Measurements from ENCODE around the gene LNX1.
"Not testable (repeated sequence)": the region's sequence is repeated elsewhere in the genome, so short reads cannot be mapped to it uniquely, and the experiment has no call there.

The LNX1 gene

DNA sequence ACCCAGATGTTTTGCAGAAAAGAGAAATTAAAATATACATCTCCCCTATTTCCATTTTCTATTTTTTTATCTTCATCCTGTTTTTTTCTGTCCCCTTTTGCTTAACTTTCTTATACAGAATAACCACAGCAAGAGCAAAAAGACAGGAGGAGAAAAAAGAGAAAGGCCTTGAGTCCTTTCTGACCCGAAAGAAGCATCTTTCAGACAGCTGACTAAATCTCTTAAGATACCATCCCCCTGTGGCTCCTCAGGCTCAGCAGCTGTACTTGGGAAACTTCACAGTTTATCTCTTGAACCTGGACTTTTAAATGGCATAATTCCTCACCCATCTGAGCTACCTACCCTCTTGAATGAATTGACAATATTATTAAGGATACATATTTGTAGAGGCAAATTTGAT lies 113.7 kb downstream of the LNX1 start:
- peaks cover 2% of the 10 kb centered on the region for H3K4me1 Mint-ChIP-seq
- H3K27ac Mint-ChIP-seq: no peak overlapping the region
- H3K4me3 Mint-ChIP-seq: no peak overlapping the region
- H3K9me3 Mint-ChIP-seq: no peaks in the 10 kb centered on the region
- ATAC-seq (no peak), DNase-seq (no peak)
- H3K36me3 Mint-ChIP-seq (ENCODE audit: low read depth): no peaks in the 10 kb centered on the region
- peaks cover 10% of the 10 kb centered on the region for H3K27me3 Mint-ChIP-seq

DNA sequence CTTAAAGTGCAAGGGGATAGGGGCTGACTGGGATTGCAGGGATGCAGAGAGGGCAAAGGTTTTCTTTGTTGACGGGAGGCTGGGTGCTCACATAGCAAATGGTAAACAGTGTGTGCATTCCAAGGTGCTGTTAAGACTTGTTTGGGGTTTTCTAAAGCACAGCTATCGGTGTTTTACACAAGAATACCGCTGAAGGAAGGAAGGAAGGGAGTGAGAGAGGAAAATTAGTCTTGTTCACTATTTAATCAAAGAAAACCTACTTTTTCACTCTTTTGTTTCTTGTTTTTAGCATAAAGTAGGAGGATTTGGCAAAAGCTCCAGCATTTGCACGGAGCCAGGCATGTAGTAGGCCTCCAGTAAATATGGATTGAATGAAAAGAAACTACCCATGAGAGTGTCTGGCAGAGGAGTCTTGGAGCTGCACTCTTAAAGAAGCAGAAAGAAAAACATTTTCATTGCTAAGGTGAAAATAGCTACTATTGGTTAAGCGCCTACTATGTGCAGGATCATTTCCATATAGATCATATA lies 114.2 kb downstream of the LNX1 start:
- Mint-ChIP-seq H3K36me3 (ENCODE audit: low read depth) (no peaks in the 10 kb centered on the region), H3K4me3 (no peak overlapping the region), H3K27me3 (peaks cover 9% of the 10 kb centered on the region), H3K27ac (no peak overlapping the region), H3K9me3 (no peaks in the 10 kb centered on the region), H3K4me1 (peaks cover 2% of the 10 kb centered on the region)
- DNase-seq: no peak
- no peak for ATAC-seq

DNA sequence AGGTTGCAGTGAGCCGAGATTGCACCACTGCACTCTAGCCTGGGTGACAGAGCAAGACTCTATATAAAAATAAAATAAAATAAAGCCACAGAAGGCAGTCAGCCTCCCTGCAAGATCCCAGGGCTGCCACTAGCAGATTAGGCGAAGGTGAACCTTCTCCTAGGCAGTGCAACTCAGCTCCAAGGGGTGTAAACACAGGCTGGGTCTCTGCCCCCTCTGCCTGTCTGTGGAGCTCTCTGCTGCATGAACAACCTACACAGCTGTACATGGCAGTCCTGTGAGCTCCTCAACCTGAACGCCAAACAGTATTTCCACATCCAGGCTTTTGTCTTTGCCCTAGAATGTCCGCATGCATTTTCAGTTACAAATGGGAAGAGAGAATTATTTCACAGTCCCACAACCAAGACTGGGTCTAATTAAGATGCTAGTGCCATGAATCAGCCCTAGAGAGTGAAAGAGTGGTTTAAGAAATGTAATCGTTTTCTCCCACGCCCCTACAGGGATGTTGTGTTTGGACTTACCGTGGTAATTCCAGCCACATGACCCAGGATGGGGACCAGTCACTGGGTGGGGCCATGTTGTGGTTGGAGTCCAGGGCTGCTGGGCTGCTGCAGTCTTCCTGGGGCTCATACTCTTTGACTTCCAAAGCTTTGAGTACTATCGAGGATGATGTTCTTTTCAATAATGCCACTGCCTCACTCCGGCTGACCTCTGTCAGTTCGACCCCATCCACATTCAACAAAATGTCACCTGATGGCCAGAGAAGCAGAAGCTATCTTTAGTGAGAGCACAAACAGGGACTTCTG lies 114.9 kb downstream of the LNX1 start:
- Mint-ChIP-seq H3K27me3 (peaks cover 6% of the 10 kb centered on the region), H3K27ac (no peak overlapping the region), H3K36me3 (ENCODE audit: low read depth) (no peaks in the 10 kb centered on the region), H3K9me3 (no peaks in the 10 kb centered on the region), H3K4me3 (no peak overlapping the region), H3K4me1 (peaks cover 2% of the 10 kb centered on the region)
- no peak for ATAC-seq
- DNase-seq: no peak

DNA sequence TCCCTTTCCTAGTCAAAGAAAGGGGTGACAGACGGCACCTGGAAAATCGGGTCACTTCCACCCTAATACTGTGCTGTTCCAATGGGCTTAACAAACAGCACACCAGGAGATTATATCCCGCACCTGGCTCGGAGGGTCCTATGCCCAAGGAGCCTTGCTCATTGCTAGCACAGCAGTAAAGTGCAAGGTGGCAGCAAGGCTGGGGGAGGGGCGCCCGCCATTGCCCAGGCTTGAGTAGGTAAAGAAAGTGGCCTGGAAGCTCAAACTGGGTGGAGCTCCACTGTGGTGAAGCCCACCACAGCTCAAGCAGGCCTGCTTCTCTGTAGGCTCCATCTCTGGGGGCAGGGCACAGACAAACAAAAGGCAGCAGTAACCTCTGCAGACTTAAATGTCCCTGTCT lies 124.7 kb downstream of the LNX1 start:
- not testable (repeated sequence) for H3K4me1 Mint-ChIP-seq, DNase-seq, H3K27me3 Mint-ChIP-seq, H3K4me3 Mint-ChIP-seq, ATAC-seq, H3K27ac Mint-ChIP-seq
- peaks cover 12% of the 10 kb centered on the region for H3K9me3 Mint-ChIP-seq
- H3K36me3 Mint-ChIP-seq (ENCODE audit: low read depth): peaks cover 11% of the 10 kb centered on the region

DNA sequence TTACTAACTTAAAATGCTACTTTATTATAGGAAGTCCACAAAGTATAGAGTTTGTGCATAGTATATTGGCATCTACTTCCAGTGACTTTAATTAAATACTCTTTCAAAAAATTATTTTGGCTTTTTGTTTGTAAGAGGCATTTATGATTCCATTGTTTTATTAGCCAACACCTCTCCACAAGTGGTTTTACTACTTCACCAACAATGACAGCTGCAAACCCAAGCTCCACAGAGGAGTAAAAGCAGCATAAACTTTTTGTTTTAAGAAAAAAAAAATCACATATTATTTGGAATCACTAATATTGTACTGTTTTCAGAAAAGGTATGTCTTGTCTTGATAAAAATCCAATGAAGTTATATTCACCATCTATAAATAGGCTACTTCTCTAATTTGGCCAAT lies 125.4 kb downstream of the LNX1 start:
- DNase-seq: no peak
- peaks cover 17% of the 10 kb centered on the region for H3K36me3 Mint-ChIP-seq (ENCODE audit: low read depth)
- H3K27me3 Mint-ChIP-seq: no peaks in the 10 kb centered on the region
- no peak overlapping the region for H3K4me3 Mint-ChIP-seq
- no peak overlapping the region for H3K27ac Mint-ChIP-seq
- no peak for ATAC-seq
- H3K4me1 Mint-ChIP-seq: no peaks in the 10 kb centered on the region
- peaks cover 12% of the 10 kb centered on the region for H3K9me3 Mint-ChIP-seq

DNA sequence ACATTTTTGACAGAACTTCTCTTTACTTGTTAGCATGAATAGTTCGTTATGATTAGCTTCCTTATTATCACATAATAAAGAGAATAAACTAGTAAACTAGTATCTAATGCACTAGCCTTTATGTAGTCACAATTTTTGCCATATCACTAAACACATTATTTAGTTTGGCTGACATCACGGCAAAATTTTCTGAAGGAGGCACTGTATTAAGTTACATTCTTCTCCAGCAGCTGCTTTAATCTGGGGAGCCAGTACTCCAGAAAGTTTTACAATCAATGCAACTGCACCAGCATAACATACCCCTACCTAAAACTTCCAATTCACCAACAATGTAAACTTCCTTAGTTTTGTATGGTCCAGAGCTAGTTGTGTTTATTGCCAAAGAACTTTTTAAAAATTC lies 126.0 kb downstream of the LNX1 start:
- no peak for ATAC-seq
- peaks cover 12% of the 10 kb centered on the region for H3K9me3 Mint-ChIP-seq

DNA sequence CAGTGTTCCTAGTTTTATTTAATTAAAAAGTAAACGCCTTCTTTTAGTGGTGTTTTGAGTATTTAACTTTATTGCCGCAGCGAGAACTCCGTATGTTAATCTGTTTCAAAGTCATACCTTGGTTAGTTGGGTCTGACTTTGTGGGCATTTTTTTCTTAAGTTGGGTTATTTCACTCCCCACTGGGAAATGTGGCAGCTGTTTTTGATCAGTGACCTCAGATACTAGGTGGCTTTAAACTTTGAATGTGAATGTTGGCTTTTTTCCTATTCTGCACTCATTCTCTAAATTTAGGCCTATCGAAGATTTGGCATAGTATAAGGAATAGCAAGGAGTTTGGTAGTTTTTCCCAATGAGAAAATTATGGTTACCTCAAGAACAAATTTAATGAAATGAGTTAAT lies 127.9 kb downstream of the LNX1 start:
- peaks cover 7% of the 10 kb centered on the region for H3K9me3 Mint-ChIP-seq
- no peaks in the 10 kb centered on the region for H3K27me3 Mint-ChIP-seq
- ATAC-seq (no peak), DNase-seq (no peak)
- H3K36me3 Mint-ChIP-seq (ENCODE audit: low read depth): peaks cover 33% of the 10 kb centered on the region
- no peaks in the 10 kb centered on the region for H3K4me1 Mint-ChIP-seq
- H3K4me3 Mint-ChIP-seq: no peak overlapping the region
- no peak overlapping the region for H3K27ac Mint-ChIP-seq

More for the DNA sequence above, 126.0 kb downstream of the LNX1 start:
- H3K27ac Mint-ChIP-seq: no peak overlapping the region
- H3K27me3 Mint-ChIP-seq: no peaks in the 10 kb centered on the region
- no peaks in the 10 kb centered on the region for H3K4me1 Mint-ChIP-seq
- no peak overlapping the region for H3K4me3 Mint-ChIP-seq
- H3K36me3 Mint-ChIP-seq (ENCODE audit: low read depth): peaks cover 21% of the 10 kb centered on the region
- DNase-seq: no peak

DNA sequence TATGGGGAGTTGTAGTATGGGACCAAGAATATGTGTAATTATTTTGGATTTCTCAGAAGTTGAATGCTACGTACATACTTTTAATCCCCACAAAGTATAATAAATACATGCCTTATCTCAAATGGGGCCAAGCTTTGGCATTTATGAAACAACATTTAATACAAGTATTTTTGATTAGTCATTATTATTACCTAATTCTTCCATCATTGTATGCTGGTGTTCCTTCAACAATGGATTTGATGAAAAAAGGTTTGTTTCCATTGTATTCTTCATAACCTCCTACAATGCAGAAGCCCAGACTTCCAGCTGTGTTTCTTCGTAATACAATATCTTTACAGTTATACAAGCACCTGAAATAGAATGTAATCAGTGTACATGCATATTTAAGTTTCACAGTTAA lies 130.0 kb downstream of the LNX1 start:
- H3K36me3 Mint-ChIP-seq (ENCODE audit: low read depth): peaks cover 33% of the 10 kb centered on the region

DNA sequence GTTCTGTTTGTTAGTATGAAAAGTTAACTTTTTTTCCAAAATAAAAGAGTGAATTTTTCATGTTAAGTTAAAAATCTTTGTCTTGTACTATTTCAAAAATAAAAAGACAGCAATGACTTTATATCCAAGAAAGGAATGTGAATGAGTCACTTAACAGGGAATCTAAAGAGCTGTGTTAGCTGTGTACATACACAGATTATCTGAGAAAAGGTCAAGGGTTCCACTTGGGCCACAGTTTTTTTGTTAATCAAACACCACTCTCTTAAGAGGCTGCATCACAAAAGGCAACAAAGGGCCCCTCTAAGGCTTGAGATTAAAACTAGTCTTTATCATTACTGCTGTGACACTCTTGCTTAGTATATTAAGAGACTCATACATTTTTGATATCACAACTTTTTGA lies 131.7 kb downstream of the LNX1 start:
- no peak for DNase-seq
- no peaks in the 10 kb centered on the region for H3K4me1 Mint-ChIP-seq
- no peak for ATAC-seq
- no peaks in the 10 kb centered on the region for H3K9me3 Mint-ChIP-seq
- H3K27ac Mint-ChIP-seq: no peak overlapping the region
- peaks cover 46% of the 10 kb centered on the region for H3K36me3 Mint-ChIP-seq (ENCODE audit: low read depth)
- no peaks in the 10 kb centered on the region for H3K27me3 Mint-ChIP-seq
- no peak overlapping the region for H3K4me3 Mint-ChIP-seq

More for the DNA sequence above, 130.0 kb downstream of the LNX1 start:
- ATAC-seq: no peak
- no peak overlapping the region for H3K27ac Mint-ChIP-seq
- no peaks in the 10 kb centered on the region for H3K4me1 Mint-ChIP-seq
- H3K27me3 Mint-ChIP-seq: no peaks in the 10 kb centered on the region
- no peaks in the 10 kb centered on the region for H3K9me3 Mint-ChIP-seq
- H3K4me3 Mint-ChIP-seq: no peak overlapping the region
- DNase-seq: no peak

DNA sequence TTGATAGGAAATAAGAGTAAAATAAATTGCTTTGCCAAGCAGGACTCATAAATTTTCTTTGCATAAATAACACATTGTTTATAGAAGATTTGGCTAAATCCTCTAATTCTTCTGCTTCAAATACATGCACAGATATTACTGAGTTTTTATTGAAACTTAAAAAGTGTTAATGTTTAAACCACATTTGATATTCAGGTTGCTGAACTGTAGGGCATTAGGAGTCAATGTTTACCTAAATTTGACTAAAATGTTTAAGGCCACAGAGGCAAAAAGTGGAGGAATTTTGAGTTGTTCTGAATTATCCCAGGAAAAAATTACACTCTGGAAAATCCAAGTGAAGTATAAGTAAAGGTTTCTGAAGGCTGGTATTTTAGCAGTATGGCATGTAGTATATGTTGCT lies 135.1 kb downstream of the LNX1 start:
- DNase-seq: no peak
- Mint-ChIP-seq H3K27me3 (no peaks in the 10 kb centered on the region), H3K9me3 (no peaks in the 10 kb centered on the region), H3K36me3 (ENCODE audit: low read depth) (peaks cover 58% of the 10 kb centered on the region), H3K4me3 (no peak overlapping the region), H3K27ac (no peak overlapping the region), H3K4me1 (no peaks in the 10 kb centered on the region)
- ATAC-seq: no peak

DNA sequence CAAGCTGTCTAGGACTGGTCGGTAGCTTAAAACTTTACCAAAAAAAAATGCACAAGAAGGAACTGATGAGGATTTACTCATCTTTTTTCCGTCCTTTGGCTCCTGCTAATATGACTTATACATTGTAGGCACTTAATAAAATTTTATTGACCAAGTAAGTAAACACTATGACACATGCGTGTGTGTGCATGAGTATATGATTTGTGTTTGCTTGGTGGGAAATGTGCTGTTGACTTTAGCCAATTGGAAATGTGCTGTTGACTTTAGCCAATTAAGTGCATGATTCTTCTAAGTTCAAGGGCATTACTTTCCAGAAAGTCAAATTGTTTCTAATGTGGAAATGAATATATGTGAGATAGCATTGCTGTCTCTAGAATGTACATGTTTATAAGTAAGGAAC lies 135.5 kb downstream of the LNX1 start:
- DNase-seq (no peak), ATAC-seq (no peak)
- Mint-ChIP-seq H3K27me3 (no peaks in the 10 kb centered on the region), H3K4me1 (peaks cover 1% of the 10 kb centered on the region), H3K27ac (no peak overlapping the region), H3K9me3 (no peaks in the 10 kb centered on the region), H3K4me3 (no peak overlapping the region), H3K36me3 (ENCODE audit: low read depth) (peaks cover 56% of the 10 kb centered on the region)

DNA sequence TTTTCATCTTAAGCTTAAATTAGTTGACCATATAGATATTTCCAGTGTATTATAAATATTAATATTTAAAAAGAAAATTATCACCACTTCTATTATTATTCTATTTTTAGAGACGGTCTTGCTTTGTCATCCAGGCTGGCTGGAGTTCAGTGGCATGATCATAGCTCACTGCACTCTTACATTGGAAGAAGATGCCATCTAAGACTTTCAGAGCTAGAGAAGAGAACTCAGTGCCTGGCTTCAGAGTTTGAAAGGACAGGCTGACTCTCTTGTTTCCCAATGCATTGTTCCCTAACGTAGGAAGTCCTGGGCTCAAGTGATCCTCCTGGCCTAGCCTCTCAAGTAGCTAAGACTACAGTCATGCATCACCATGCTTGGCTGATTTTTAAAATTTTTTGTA lies 137.9 kb downstream of the LNX1 start:
- H3K36me3 Mint-ChIP-seq (ENCODE audit: low read depth): peaks cover 47% of the 10 kb centered on the region
- DNase-seq: no peak

DNA sequence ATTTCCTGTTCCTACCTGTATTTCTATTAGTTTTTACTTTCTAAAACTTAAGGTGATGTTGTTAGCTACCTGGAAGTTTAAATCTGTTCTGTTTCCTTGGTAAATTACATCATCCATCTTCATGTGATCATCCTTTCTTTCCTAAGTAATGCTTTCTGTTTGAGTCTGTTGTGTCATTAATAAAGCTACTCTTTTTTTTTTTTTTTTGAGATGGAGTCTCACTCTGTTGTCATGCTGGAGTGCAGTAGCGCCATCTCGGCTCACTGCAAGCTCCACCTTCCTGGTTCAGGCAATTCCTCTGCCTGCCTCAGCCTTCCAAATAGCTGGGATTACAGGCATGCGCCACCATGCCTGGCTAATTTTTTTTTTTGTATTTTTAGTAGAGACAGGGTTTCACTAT lies 140.5 kb downstream of the LNX1 start:
- H3K36me3 Mint-ChIP-seq (ENCODE audit: low read depth): peaks cover 48% of the 10 kb centered on the region
- peaks cover 3% of the 10 kb centered on the region for H3K4me1 Mint-ChIP-seq
- H3K9me3 Mint-ChIP-seq: no peaks in the 10 kb centered on the region
- no peak overlapping the region for H3K27ac Mint-ChIP-seq
- DNase-seq (no peak), ATAC-seq (no peak)
- no peak overlapping the region for H3K4me3 Mint-ChIP-seq
- no peaks in the 10 kb centered on the region for H3K27me3 Mint-ChIP-seq

More for the DNA sequence above, 137.9 kb downstream of the LNX1 start:
- Mint-ChIP-seq H3K27me3 (no peaks in the 10 kb centered on the region), H3K27ac (no peak overlapping the region), H3K4me3 (no peak overlapping the region), H3K9me3 (no peaks in the 10 kb centered on the region), H3K4me1 (peaks cover 3% of the 10 kb centered on the region)
- ATAC-seq: no peak

DNA sequence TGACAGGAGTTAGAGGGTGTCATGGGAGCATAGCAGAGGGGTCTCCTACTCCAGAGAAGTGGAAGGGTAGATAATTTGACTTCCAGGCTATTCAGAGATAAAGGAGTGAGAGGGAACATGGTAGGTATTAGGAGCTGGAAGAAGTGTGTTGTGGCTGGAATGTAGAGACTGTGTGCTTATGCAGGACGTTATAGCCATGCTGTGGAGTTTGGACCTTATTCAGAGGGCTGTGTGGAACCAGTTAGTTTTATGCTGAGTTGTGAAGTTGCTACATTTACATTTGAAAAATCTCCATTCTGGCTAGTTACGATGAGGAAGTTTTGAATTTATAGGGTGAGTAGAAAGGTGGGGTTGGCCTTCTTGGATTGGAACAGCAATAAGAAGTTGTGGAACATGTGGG lies 146.3 kb downstream of the LNX1 start:
- Mint-ChIP-seq H3K27ac (no peak overlapping the region), H3K9me3 (no peaks in the 10 kb centered on the region), H3K4me3 (no peak overlapping the region), H3K27me3 (no peaks in the 10 kb centered on the region), H3K4me1 (no peaks in the 10 kb centered on the region), H3K36me3 (ENCODE audit: low read depth) (peaks cover 41% of the 10 kb centered on the region)
- DNase-seq (no peak), ATAC-seq (no peak)

DNA sequence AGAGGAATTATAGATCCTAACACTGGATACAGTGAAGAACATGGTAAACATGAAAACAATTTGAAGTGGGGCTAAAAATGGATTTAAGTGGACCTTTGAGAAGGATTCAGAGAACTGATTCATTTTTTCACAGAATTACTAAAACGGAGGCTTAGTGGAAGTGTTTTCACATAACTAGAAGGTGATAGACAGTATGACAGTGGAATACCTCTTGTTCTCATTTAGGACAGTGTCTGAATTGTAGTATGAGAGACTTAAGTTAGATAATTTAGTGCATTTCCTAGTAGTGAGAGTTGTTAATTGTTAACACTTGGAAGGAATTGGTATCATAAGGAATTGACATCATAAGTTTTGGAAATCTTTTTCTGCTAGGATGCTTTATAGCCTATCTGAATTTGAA lies 149.7 kb downstream of the LNX1 start:
- DNase-seq (no peak), ATAC-seq (no peak)
- no peaks in the 10 kb centered on the region for H3K27me3 Mint-ChIP-seq
- no peak overlapping the region for H3K27ac Mint-ChIP-seq
- no peaks in the 10 kb centered on the region for H3K9me3 Mint-ChIP-seq
- H3K36me3 Mint-ChIP-seq (ENCODE audit: low read depth): peaks cover 44% of the 10 kb centered on the region
- H3K4me1 Mint-ChIP-seq: no peaks in the 10 kb centered on the region
- no peak overlapping the region for H3K4me3 Mint-ChIP-seq
